GM13977 (cell line): Measurements from ENCODE around the gene LRRFIP2.
"Not testable (repeated sequence)": the region's sequence is repeated elsewhere in the genome, so short reads cannot be mapped to it uniquely, and the experiment has no call there.

ENCODE experiments used
- DNase-seq: peaks from one replicate; pipeline ENCODE4 v3.0.0; 2012; ENCODE audit warnings: low spot score
- in situ Hi-C: fragments of 300-500 bp; cut with MboI; formaldehyde crosslinking; loops from one replicate; pipeline ENCODE4 v1.12.0; 2022; ENCODE audit warnings: low sequenced_read_pairs, low pct_unique_long_range_greater_than_20kb, mixed read lengths, inconsistent platforms; ENCODE audit not compliant: unreplicated experiment
- TF ChIP-seq, protein P1 (sequence below): IDR thresholded peaks from 2 replicates; pipeline ENCODE4 v1.5.1; 2012; ENCODE audit warnings: mild to moderate bottlenecking, control low read depth; ENCODE audit not compliant: insufficient read depth; ENCODE audit errors: extremely low read depth, missing control alignments

The LRRFIP2 gene

DNA sequence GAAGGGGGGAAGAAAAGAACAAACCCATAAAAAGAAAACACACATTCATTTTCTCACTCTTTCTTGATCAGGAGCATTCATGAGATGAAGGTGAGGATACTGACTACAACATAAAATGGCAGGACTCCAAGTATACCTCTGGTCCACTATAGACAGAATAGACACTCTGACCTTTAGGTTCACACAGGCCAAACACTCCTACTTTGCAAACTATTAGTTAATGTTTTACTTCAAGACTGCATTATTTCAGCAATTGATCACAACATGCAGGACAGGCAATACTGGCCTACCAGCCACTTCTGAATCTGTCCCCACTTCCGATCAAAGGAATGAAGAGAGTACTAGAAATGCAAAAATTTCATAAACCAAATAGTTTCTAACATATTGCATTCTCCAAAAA, 47.0 kb downstream of the LRRFIP2 start:
- TF ChIP-seq, protein P1, sequence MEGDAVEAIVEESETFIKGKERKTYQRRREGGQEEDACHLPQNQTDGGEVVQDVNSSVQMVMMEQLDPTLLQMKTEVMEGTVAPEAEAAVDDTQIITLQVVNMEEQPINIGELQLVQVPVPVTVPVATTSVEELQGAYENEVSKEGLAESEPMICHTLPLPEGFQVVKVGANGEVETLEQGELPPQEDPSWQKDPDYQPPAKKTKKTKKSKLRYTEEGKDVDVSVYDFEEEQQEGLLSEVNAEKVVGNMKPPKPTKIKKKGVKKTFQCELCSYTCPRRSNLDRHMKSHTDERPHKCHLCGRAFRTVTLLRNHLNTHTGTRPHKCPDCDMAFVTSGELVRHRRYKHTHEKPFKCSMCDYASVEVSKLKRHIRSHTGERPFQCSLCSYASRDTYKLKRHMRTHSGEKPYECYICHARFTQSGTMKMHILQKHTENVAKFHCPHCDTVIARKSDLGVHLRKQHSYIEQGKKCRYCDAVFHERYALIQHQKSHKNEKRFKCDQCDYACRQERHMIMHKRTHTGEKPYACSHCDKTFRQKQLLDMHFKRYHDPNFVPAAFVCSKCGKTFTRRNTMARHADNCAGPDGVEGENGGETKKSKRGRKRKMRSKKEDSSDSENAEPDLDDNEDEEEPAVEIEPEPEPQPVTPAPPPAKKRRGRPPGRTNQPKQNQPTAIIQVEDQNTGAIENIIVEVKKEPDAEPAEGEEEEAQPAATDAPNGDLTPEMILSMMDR: no peak
- DNase-seq: no peak
- in situ Hi-C loops: no loop called here

DNA sequence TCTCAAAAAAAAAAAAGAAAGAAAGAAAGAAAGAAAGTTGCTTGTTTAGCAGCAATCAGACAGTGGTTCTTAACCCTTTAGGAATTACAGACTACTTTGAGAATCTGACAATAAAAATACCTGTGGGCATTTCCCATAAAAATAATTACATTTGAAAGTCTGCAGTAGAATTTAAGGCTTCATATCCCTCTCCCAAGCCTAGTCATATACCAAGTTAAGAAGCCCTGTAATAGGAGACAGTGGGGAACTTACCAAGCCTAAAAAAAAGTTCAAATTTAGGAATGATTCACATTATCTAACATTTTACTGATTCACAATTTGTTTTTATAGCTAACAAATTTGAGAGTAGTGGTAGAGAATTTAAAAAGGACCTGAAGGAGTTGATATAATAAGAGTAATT, 47.5 kb downstream of the LRRFIP2 start:
- in situ Hi-C loops: no loop called here
- TF ChIP-seq, protein P1: no peak
- no peak for DNase-seq

DNA sequence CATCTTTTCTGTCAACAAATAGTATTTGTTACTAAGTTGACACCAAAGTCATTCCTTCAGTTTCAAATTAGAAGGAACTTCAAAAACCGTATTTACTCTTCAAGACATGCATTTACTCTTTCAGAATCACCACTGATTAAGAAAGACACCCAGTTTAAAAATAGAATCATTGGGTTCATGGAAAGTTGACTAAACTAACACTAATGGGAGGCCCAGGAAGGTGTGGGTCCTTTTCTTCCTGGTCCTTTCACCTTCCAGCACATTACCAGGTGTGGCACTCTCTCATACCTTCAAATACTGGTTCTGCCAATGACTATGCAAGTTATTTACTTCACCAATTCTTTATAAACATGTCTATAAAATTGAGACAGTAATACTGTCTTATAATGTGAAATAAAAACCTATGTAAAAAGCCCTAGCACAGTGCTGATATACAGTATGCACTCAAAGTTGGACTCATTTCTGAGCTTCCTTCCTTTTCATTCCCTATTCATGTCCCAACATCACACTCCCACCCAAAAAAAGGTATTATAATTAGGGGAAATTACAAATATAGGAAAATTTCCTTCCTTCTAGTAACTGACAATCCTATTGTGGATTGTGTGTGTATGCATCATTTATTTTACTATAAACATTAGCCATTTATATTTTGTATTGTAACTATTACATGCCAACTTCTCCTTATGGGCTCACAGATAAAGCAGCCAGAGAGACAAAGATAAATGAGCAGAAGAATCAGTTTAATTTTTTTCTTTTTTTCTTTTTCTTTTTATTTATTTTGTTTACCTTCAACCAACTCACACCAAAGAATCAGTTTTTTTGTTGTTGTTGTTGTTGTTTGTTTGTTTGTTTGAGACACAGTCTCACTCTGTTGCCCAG, 48.9 kb downstream of the LRRFIP2 start:
- in situ Hi-C loops: no loop called here
- DNase-seq: no peak
- TF ChIP-seq, protein P1: no peak

DNA sequence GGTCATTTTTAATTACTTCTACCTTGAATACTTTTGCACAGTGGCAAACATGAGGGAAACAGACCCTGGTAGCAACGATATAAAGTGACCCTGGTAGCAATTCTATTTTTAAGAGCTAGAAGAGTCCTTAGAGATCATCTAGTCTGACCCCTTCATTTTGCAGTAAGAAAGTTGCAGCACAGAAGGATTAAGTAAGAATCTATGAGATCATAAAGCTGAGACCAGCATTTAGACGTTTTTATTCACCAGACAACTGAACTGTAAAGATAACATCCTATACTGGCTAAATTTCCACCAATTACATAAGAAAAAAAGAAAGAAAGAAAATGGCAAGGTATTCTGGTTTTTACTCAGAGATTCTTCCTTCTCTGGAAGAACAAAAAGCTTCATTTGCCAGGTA, 49.9 kb downstream of the LRRFIP2 start:
- no peak for DNase-seq
- TF ChIP-seq, protein P1: no peak
- in situ Hi-C loops: no loop called here

DNA sequence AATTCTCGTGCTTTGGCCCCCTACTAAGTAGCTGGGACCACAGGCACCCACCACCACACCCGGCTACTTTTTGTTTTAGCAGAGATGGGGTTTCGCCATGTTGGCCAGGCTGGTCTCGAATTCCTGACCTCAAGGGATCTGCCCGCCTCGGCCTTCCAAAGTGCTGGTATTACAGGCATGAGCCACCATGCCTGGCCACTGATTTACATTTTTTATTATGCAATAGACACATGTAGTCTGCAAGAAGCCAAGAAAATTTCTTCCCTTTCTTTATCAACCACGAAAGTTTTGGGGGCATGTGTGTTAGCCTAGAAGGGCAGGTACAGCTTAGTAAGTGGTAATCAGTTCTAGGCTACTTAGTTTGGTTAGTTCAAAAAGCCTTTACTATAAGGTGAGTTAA, 51.1 kb downstream of the LRRFIP2 start:
- TF ChIP-seq, protein P1: no peak

DNA sequence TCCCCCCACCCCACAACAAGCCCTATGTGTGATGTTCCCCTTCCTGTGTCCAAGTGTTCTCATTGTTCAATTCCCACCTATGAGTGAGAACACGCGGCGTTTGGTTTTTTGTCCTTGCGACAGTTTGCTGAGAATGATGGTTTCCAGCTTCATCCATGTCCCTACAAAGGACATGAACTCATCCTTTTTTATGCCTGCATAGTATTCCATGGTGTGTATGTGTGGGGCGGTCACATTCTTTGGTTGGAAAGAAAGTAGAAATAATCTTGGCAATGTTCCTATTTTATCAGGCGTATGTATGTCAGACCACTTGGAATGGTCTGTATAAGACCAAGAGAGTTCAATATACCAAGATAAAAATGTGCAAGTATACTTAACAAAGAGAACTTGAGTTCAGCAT, 52.3 kb downstream of the LRRFIP2 start:
- DNase-seq, in situ Hi-C loops: not testable (repeated sequence)

More for the DNA sequence above, 51.1 kb downstream of the LRRFIP2 start:
- DNase-seq: no peak
- in situ Hi-C loops: no loop called here

DNA sequence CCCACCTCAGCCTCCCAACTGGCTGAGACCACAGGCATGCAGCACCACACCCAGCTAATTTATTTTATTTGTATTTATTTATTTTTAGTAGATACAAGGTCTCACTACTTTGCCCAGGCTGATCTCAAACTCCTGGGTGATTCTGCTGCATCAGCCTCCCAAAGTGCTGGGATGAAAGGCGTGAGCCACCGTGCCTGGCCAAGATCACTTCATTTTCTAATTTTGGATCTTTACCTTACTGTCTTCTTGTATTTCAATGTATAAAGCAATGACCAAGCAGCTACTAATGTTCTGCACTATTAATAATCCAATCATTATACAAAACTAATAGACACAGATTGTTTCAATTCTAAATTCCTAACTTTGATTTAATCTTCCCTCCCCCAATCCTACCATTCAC, 56.2 kb downstream of the LRRFIP2 start:
- DNase-seq: no peak
- TF ChIP-seq, protein P1: no peak
- in situ Hi-C loops: no loop called here
